Astrocyte of the spinal cord (primary cell): ENCODE results near the gene ABLIM2.

Experiments used
- DNase-seq: peaks from one replicate; pipeline ENCODE4 v3.0.0; 2011; ENCODE audit warnings: low read depth, low spot score
- H3K4me3 ChIP-seq: 2 replicates; pipeline ENCODE4 v1.5.1; 2011; ENCODE audit warnings: low read depth, mild to moderate bottlenecking, low read length, moderate library complexity
- CTCF ChIP-seq: IDR thresholded peaks from 2 replicates; pipeline ENCODE4 v1.5.1; 2012; ENCODE audit warnings: low read depth, mild to moderate bottlenecking, low read length, inconsistent platforms
- in situ Hi-C: cut with HindIII; loops from 2 replicates; pipeline ENCODE4 v1.10.0; 2017; ENCODE audit warnings: low sequenced_read_pairs

The ABLIM2 gene

DNA sequence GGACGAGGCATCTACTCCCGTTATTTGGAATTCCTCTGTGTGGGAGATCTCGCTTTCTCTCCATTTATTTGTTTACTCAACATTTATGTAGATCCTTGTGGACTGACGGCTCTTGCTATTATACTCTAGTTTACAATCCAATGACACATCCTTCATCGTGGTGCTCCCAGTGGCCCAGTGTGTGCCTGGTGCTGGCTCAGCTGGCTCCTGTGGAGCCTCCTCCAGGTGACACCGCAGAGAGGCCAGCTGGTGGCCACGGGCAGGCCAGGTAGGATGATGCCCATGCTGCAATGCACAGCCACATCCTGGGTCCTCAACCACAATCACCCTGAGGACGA is 134.9 kb downstream of the ABLIM2 start:
- no peak for DNase-seq
- no peak overlapping the region for H3K4me3 ChIP-seq
- in situ Hi-C loops: no loop called here
- no peak for TF ChIP-seq CTCF

DNA sequence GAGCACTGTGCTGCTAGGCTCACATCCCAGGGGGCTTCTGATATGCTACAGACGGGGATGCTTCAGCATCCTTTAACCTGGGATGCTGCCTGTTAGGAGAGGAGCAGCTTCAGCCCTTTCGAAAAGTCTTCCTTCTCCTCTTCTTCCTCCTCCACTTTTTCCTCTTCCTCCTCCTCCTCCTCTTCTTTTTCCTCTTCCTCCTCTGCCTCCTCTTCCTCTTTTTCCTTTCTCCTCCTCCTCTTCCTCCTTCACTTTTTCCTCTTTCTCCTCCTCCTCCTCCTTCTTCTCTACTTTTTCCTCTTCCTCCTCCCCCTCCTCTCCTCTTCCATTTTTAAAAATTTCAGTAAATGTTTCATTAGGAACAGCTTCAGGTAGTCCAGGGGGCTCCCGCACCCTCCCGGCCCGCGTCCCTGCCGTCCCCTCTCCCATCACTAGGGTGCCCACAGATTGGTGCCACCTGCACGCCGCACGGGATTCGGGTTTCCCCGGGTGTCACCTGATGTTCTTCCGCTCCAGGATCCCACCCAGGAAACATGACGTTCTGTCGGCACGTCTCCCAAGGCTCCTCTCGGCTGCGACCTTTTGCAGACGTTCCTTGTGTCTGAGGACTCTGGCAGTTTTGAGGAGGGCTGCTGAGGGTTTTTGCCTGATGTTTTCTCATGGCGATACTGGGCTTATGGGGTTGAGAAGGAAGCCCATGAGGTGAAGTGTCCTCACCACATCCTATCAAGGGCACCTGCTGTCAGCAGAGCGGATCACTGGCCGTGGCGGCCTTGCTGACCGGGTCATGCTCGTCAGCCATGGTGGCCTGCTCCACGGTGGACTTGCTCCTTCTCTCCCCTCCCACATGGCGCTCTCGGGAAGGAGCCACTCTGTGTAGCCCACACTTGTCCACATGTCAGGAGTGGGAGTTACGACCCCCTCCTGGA is 135.6 kb downstream of the ABLIM2 start:
- H3K4me3 ChIP-seq: no peak overlapping the region
- no peak for TF ChIP-seq CTCF
- no peak for DNase-seq
- in situ Hi-C loops: no loop called here

DNA sequence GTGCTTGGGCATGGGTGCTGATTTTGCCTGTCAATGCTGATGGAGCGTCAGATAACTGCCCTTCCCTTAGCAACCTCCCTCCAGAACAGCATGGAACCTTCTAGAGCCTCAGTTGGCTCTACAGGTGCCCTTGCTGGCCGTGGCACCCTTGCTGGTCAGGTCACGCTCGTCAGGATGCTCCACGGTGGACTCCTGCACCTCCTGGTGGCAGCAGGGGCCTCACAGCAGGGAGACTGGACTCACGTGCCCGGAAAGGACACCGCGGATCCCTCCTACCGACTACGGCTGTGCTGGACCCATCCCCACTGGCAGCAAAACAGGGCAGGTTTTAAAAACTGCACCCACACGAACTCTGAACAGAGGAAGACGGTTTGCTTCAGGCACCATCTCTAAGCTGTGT is 136.8 kb downstream of the ABLIM2 start:
- no peak overlapping the region for H3K4me3 ChIP-seq
- no peak for DNase-seq
- TF ChIP-seq CTCF: no peak
- in situ Hi-C loops: no loop called here

- DNase-seq: no peak
- no peak overlapping the region for H3K4me3 ChIP-seq
- no peak for TF ChIP-seq CTCF
- in situ Hi-C loops: no loop called here
These were observed 138.9 kb downstream of the ABLIM2 start for GRCh38 chr4:8019396-8020365.

DNA sequence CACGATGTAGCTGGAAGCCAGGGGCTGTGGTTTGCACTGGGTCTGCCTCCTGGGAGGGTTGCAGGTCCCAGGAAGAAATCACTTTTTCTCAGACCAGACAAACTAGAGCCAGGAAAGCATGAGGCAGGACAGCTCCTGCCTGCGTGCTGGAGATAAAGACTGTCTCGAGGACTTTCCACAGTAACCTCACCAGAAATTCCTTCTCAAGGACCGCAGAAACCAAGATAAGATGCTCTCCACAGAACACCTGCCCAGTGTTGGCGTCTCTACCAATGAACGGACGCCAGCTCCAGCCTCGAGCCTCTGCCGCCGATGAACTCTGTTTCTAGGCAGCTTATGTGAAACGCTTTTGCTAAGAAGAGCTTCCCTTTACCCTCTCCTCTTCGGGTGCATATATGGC is 142.1 kb downstream of the ABLIM2 start:
- TF ChIP-seq CTCF: no peak
- in situ Hi-C loops: no loop called here
- DNase-seq: no peak
- no peak overlapping the region for H3K4me3 ChIP-seq

- in situ Hi-C loops: no loop called here
- DNase-seq: peak; percentile 8
These were observed 143.1 kb downstream of the ABLIM2 start for GRCh38 chr4:8015512-8015911.

More at GRCh38 chr4:8015512-8015911, 143.1 kb downstream of the ABLIM2 start:
- TF ChIP-seq CTCF: peak; percentile 48
- H3K4me3 ChIP-seq: no peak overlapping the region
